HEK293 (cell line): ENCODE results near the gene CRIP2.

Experiments
- CTCF ChIA-PET: fragments of 350-600 bp; formaldehyde crosslinking; extraction: SDS; loops from one replicate; lab custom pipeline; 2021; ENCODE audit warnings: antibody characterized with exemption; lab: Yijun Ruan, JAX
- POLR2A ChIA-PET: fragments of 300-600 bp; formaldehyde crosslinking; extraction: SDS; loops from one replicate; lab custom pipeline; 2020; ENCODE audit warnings: antibody characterized with exemption, inconsistent platforms; lab: Yijun Ruan, JAX
- H3K27ac ChIP-seq: fragments of 200-500 bp; sonication (Bioruptor generic); 2 replicates; pipeline ENCODE4 v1.5.1; 2014; ENCODE audit warnings: low read depth, low read length, control low read depth, inconsistent platforms; ENCODE audit errors: extremely low read depth
- H3K36me3 ChIP-seq, 2 experiments: fragments of 200-500 bp in 1 of 2; sonication (Bioruptor generic) in 1 of 2; 1 replicate in 1 of 2; 2 replicates in 1 of 2; pipeline ENCODE4 v1.5.1; 2014 to 2017; ENCODE audit warnings: inconsistent platforms in 2 of 2, low read length in 2 of 2; ENCODE audit not compliant: control insufficient read depth in 2 of 2, insufficient read depth in 1 of 2
- H3K4me1 ChIP-seq: fragments of 200-500 bp; sonication (Bioruptor generic); 2 replicates; pipeline ENCODE4 v1.5.1; 2014; ENCODE audit warnings: mild to moderate bottlenecking, low read length, inconsistent platforms; ENCODE audit not compliant: control insufficient read depth, insufficient read depth
- H3K4me3 ChIP-seq: 2 replicates; pipeline ENCODE4 v1.5.1; 2011; ENCODE audit warnings: low read depth, mild to moderate bottlenecking, control low read depth, low read length, moderate library complexity
- H3K9me3 ChIP-seq: fragments of 200-500 bp; sonication (Bioruptor generic); 2 replicates; pipeline ENCODE4 v1.5.1; 2014; ENCODE audit warnings: low read depth, low read length, inconsistent platforms; ENCODE audit not compliant: control insufficient read depth, insufficient read depth
- ATF2 ChIP-seq: fragments of 450-650 bp; formaldehyde crosslinking; IDR thresholded peaks from 2 replicates; pipeline ENCODE4 v1.5.1; 2016; ENCODE audit warnings: missing biosample characterization, missing genetic modification characterization, low read depth
- CTCF ChIP-seq: fragments of 450-650 bp; formaldehyde crosslinking; IDR thresholded peaks from 2 replicates; pipeline ENCODE4 v1.5.1; 2016; ENCODE audit warnings: missing biosample characterization, missing genetic modification characterization
- HOXC10 ChIP-seq: sonication (generic); formaldehyde crosslinking; IDR thresholded peaks from 2 replicates; pipeline ENCODE4 v1.8.1; 2023; ENCODE audit warnings: mild to moderate bottlenecking, missing genetic modification reagents
- KLF1 ChIP-seq: fragments of 450-650 bp; formaldehyde crosslinking; IDR thresholded peaks from 2 replicates; pipeline ENCODE4 v1.5.1; 2016; ENCODE audit warnings: missing biosample characterization, missing genetic modification characterization
- KLF10 ChIP-seq: fragments of 450-650 bp; IDR thresholded peaks from 2 replicates; pipeline ENCODE4 v1.5.1; 2018; ENCODE audit warnings: missing biosample characterization, mild to moderate bottlenecking, missing genetic modification characterization
- KLF7 ChIP-seq: fragments of 450-650 bp; formaldehyde crosslinking; IDR thresholded peaks from 2 replicates; pipeline ENCODE4 v1.5.1; 2016; ENCODE audit warnings: missing biosample characterization, missing genetic modification characterization, borderline replicate concordance
- KLF8 ChIP-seq: fragments of 450-650 bp; formaldehyde crosslinking; IDR thresholded peaks from 2 replicates; pipeline ENCODE4 v1.5.1; 2016; ENCODE audit warnings: missing biosample characterization, missing genetic modification characterization
- PBX3 ChIP-seq: sonication (generic); formaldehyde crosslinking; IDR thresholded peaks from 2 replicates; pipeline ENCODE4 v1.8.1; 2022; ENCODE audit warnings: mild to moderate bottlenecking, moderate library complexity, missing genetic modification reagents
- RBAK ChIP-seq: fragments of 450-650 bp; formaldehyde crosslinking; IDR thresholded peaks from 2 replicates; pipeline ENCODE4 v1.5.1; 2016; ENCODE audit warnings: missing biosample characterization, missing genetic modification characterization
- SP3 ChIP-seq: fragments of 450-650 bp; formaldehyde crosslinking; IDR thresholded peaks from 2 replicates; pipeline ENCODE4 v1.5.1; 2016; ENCODE audit warnings: missing biosample characterization, missing genetic modification characterization
- ZBTB1 ChIP-seq: fragments of 450-650 bp; formaldehyde crosslinking; IDR thresholded peaks from 2 replicates; pipeline ENCODE4 v1.5.1; 2016; ENCODE audit warnings: missing biosample characterization, missing genetic modification characterization
- ZBTB21 ChIP-seq: fragments of 450-650 bp; formaldehyde crosslinking; IDR thresholded peaks from 2 replicates; pipeline ENCODE4 v1.5.1; 2017; ENCODE audit warnings: missing biosample characterization, missing genetic modification characterization
- ZNF114 ChIP-seq: fragments of 450-650 bp; formaldehyde crosslinking; IDR thresholded peaks from 2 replicates; pipeline ENCODE4 v1.5.0; 2017; ENCODE audit warnings: missing biosample characterization, missing genetic modification characterization
- ZNF133 ChIP-seq: fragments of 450-650 bp; formaldehyde crosslinking; IDR thresholded peaks from 2 replicates; pipeline ENCODE4 v1.5.1; 2016; ENCODE audit warnings: missing biosample characterization, missing genetic modification characterization
- ZNF140 ChIP-seq: fragments of 450-650 bp; formaldehyde crosslinking; IDR thresholded peaks from 2 replicates; pipeline ENCODE4 v1.5.1; 2016; ENCODE audit warnings: missing biosample characterization, missing genetic modification characterization
- ZNF16 ChIP-seq: fragments of 450-650 bp; formaldehyde crosslinking; IDR thresholded peaks from 2 replicates; pipeline ENCODE4 v1.5.1; 2016; ENCODE audit warnings: low read depth, missing biosample characterization, missing genetic modification characterization
- ZNF169 ChIP-seq: fragments of 450-650 bp; formaldehyde crosslinking; IDR thresholded peaks from 2 replicates; pipeline ENCODE4 v1.5.1; 2016; ENCODE audit warnings: missing biosample characterization, missing genetic modification characterization
- ZNF174 ChIP-seq: fragments of 450-650 bp; formaldehyde crosslinking; IDR thresholded peaks from 2 replicates; pipeline ENCODE4 v1.5.0; 2017; ENCODE audit warnings: missing biosample characterization, mild to moderate bottlenecking, missing genetic modification characterization
- ZNF19 ChIP-seq: fragments of 450-650 bp; formaldehyde crosslinking; IDR thresholded peaks from 2 replicates; pipeline ENCODE4; 2016; ENCODE audit warnings: missing biosample characterization, missing genetic modification characterization, low read depth
- ZNF2 ChIP-seq: fragments of 450-650 bp; formaldehyde crosslinking; IDR thresholded peaks from 2 replicates; pipeline ENCODE4 v1.5.1; 2016; ENCODE audit warnings: missing biosample characterization, missing genetic modification characterization
- ZNF26 ChIP-seq: fragments of 450-650 bp; formaldehyde crosslinking; IDR thresholded peaks from 2 replicates; pipeline ENCODE4 v1.5.1; 2016; ENCODE audit warnings: missing biosample characterization, missing genetic modification characterization
- ZNF350 ChIP-seq: fragments of 450-650 bp; formaldehyde crosslinking; IDR thresholded peaks from 2 replicates; pipeline ENCODE4 v1.5.0; 2017; ENCODE audit warnings: missing biosample characterization, mild to moderate bottlenecking, missing genetic modification characterization
- ZNF404 ChIP-seq: fragments of 450-650 bp; formaldehyde crosslinking; IDR thresholded peaks from 2 replicates; pipeline ENCODE4 v1.5.1; 2017; ENCODE audit warnings: missing biosample characterization, missing genetic modification characterization
- ZNF433 ChIP-seq: fragments of 450-650 bp; formaldehyde crosslinking; IDR thresholded peaks from 2 replicates; pipeline ENCODE4 v1.5.1; 2016; ENCODE audit warnings: missing biosample characterization, missing genetic modification characterization, low read depth
- ZNF514 ChIP-seq: fragments of 450-650 bp; formaldehyde crosslinking; IDR thresholded peaks from 2 replicates; pipeline ENCODE4 v1.5.1; 2016; ENCODE audit warnings: missing biosample characterization, missing genetic modification characterization
- ZNF521 ChIP-seq: fragments of 450-650 bp; formaldehyde crosslinking; IDR thresholded peaks from 2 replicates; pipeline ENCODE4 v1.5.1; 2017; ENCODE audit warnings: missing biosample characterization, mild to moderate bottlenecking, missing genetic modification characterization
- ZNF529 ChIP-seq: fragments of 450-650 bp; formaldehyde crosslinking; IDR thresholded peaks from 2 replicates; pipeline ENCODE4 v1.5.1; 2017; ENCODE audit warnings: missing genetic modification characterization, missing biosample characterization; ENCODE audit not compliant: insufficient replicate concordance
- ZNF596 ChIP-seq: fragments of 450-650 bp; IDR thresholded peaks from 2 replicates; pipeline ENCODE4 v1.5.0; 2018; ENCODE audit warnings: missing biosample characterization, mild to moderate bottlenecking, missing genetic modification characterization, moderate library complexity
- ZNF658 ChIP-seq: fragments of 450-650 bp; formaldehyde crosslinking; IDR thresholded peaks from 2 replicates; pipeline ENCODE4; 2016; ENCODE audit warnings: missing biosample characterization, missing genetic modification characterization
- ZNF660 ChIP-seq: fragments of 450-650 bp; IDR thresholded peaks from 2 replicates; pipeline ENCODE4 v1.5.1; 2018; ENCODE audit warnings: missing biosample characterization, mild to moderate bottlenecking, missing genetic modification characterization
- ZNF747 ChIP-seq: fragments of 450-650 bp; formaldehyde crosslinking; IDR thresholded peaks from 2 replicates; pipeline ENCODE4 v1.5.1; 2016; ENCODE audit warnings: missing biosample characterization, missing genetic modification characterization
- ZNF830 ChIP-seq: fragments of 450-650 bp; IDR thresholded peaks from 2 replicates; pipeline ENCODE4 v1.5.0; 2018; ENCODE audit warnings: missing biosample characterization, missing genetic modification characterization, low read depth, mild to moderate bottlenecking, moderate library complexity

Gene CRIP2

GRCh38 chr14:105449276-105450122 is 25.1 kb upstream of the CRIP2 start:
- H3K4me3 ChIP-seq, result no peak overlapping the region
- no peaks in the 10 kb centered on the region for H3K4me1 ChIP-seq
- 0 out of 2 replicates have a peak overlapping the region, but pooled peaks have one; percentile 24 for H3K27ac ChIP-seq
- peaks cover 7 to 69% of the 10 kb centered on the region in 2 experiments; a peak in 2 of 3 replicates for H3K36me3 ChIP-seq
- ChIA-PET CTCF (interaction anchor here (0.6 kb wide), 1 partner anchor 11 kb away, joined by 3 read pairs; no protein-coding TSS in a partner anchor), POLR2A (no interaction called here)
- no peak for TF ChIP-seq ZNF404
- TF ChIP-seq ZBTB1, result no peak
- no peak for TF ChIP-seq ZNF174 (tag by site-specific recombination)
- TF ChIP-seq ZNF747 (tag by site-specific recombination), result no peak
- TF ChIP-seq ZNF114, result no peak
- TF ChIP-seq ZNF433 (tag by site-specific recombination), result no peak
- no peak for TF ChIP-seq ZNF140 (tag by site-specific recombination)
- TF ChIP-seq ZNF16 (tag by site-specific recombination), result no peak
- no peak for TF ChIP-seq ZNF596 (tag by site-specific recombination)
- no peak for TF ChIP-seq KLF7 (tag by site-specific recombination)
- no peak for TF ChIP-seq ZNF830 (tag by site-specific recombination)
- TF ChIP-seq ZNF529 (tag by site-specific recombination), result no peak
- no peak for TF ChIP-seq ZNF514 (tag by site-specific recombination)
- TF ChIP-seq CTCF, result no peak
- no peak for TF ChIP-seq ZNF350 (tag by site-specific recombination)
- TF ChIP-seq HOXC10 (CRISPR knock-in tag), result no peak
- TF ChIP-seq PBX3 (CRISPR knock-in tag), result no peak
- TF ChIP-seq ZNF26 (tag by site-specific recombination), result no peak
- H3K9me3 ChIP-seq, result no peaks in the 10 kb centered on the region

- ChIA-PET CTCF (interaction anchor here (0.6 kb wide), 1 partner anchor 10 kb away, joined by 3 read pairs; no protein-coding TSS in a partner anchor), POLR2A (no interaction called here)
- Histone ChIP-seq H3K36me3 (peaks cover 13 to 72% of the 10 kb centered on the region in 2 experiments; a peak in 2 of 3 replicates), H3K4me1 (no peaks in the 10 kb centered on the region), H3K27ac (no peak overlapping the region), H3K9me3 (no peaks in the 10 kb centered on the region), H3K4me3 (no peak overlapping the region)
- no peak for TF ChIP-seq KLF8
- TF ChIP-seq ZNF2 (tag by site-specific recombination), result no peak
- TF ChIP-seq ZNF19, result no peak
- no peak for TF ChIP-seq KLF1
- TF ChIP-seq ZNF521 (tag by site-specific recombination), result no peak
- no peak for TF ChIP-seq RBAK
- TF ChIP-seq KLF10 (tag by site-specific recombination), result no peak
- no peak for TF ChIP-seq ZNF660 (tag by site-specific recombination)
- TF ChIP-seq ZBTB21 (tag by site-specific recombination), result no peak
- TF ChIP-seq ZNF658, result no peak
- TF ChIP-seq ATF2 (tag by site-specific recombination), result no peak
- TF ChIP-seq ZNF169 (tag by site-specific recombination), result no peak
- no peak for TF ChIP-seq ZNF133 (tag by site-specific recombination)
- no peak for TF ChIP-seq SP3 (tag by site-specific recombination)
Measured at GRCh38 chr14:105450123-105450505, 24.5 kb upstream of the CRIP2 start.
